GM06990 (cell line): ENCODE results near the gene JAK1.
"Not testable (repeated sequence)": the region's sequence is repeated elsewhere in the genome, so short reads cannot be mapped to it uniquely, and the experiment has no call there.

ENCODE experiments used
- DNase-seq: peaks from one replicate; pipeline ENCODE4 v3.0.0-alpha.2; 2011; ENCODE audit not compliant: insufficient read length; ENCODE audit errors: extremely low read depth
- H3K27me3 ChIP-seq: replicated peaks from 2 replicates; pipeline ENCODE4 v1.6.0; 2011; ENCODE audit warnings: low read length; ENCODE audit not compliant: control insufficient read depth, insufficient read depth
- H3K36me3 ChIP-seq: 2 replicates; pipeline ENCODE4 v1.5.1; 2011; ENCODE audit warnings: low read length; ENCODE audit not compliant: control insufficient read depth, insufficient read depth
- H3K4me3 ChIP-seq: replicated peaks from 2 replicates; pipeline ENCODE4 v1.5.1; 2011; ENCODE audit warnings: low read depth, mild to moderate bottlenecking, control low read depth, low read length
- TF ChIP-seq, protein P1 (sequence below): IDR thresholded peaks from 2 replicates; pipeline ENCODE4 v1.5.1; 2011; ENCODE audit warnings: low read length, control low read depth, mild to moderate bottlenecking, inconsistent platforms; ENCODE audit not compliant: insufficient read depth, poor library complexity, severe bottlenecking

The JAK1 gene

DNA sequence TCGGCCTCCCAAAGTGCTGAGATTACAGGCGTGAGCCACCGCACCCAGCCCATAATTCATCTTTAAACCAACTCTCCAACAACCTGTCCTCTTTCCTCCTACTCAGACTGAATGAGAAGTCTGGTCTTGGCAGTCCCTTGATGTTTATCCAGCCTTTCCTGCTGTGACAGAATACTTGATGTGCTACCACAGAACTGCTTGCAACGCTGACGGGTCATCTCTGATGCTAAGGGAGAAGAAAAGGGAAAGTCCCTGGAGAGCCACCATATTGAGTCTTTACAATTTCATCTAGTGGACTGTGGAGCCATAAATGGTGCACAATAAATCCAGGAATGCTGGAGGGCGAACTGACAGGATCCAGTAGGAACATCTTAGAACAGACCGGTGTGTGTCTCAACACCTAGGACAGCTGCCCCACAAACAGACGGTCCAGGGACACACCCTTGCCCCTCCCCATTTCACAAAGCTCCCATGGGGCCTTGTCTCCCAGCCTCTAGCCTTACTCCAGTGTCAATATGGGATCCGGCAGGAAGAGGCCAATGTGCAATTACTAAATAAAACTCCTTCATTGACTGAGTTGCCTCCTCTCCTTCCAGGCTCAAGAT is 30.7 kb downstream of the JAK1 start:
- no peak overlapping the region for H3K4me3 ChIP-seq
- no peak for DNase-seq
- no peaks in the 10 kb centered on the region for H3K27me3 ChIP-seq
- TF ChIP-seq, protein P1, sequence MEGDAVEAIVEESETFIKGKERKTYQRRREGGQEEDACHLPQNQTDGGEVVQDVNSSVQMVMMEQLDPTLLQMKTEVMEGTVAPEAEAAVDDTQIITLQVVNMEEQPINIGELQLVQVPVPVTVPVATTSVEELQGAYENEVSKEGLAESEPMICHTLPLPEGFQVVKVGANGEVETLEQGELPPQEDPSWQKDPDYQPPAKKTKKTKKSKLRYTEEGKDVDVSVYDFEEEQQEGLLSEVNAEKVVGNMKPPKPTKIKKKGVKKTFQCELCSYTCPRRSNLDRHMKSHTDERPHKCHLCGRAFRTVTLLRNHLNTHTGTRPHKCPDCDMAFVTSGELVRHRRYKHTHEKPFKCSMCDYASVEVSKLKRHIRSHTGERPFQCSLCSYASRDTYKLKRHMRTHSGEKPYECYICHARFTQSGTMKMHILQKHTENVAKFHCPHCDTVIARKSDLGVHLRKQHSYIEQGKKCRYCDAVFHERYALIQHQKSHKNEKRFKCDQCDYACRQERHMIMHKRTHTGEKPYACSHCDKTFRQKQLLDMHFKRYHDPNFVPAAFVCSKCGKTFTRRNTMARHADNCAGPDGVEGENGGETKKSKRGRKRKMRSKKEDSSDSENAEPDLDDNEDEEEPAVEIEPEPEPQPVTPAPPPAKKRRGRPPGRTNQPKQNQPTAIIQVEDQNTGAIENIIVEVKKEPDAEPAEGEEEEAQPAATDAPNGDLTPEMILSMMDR: no peak
- no peaks in the 10 kb centered on the region for H3K36me3 ChIP-seq

DNA sequence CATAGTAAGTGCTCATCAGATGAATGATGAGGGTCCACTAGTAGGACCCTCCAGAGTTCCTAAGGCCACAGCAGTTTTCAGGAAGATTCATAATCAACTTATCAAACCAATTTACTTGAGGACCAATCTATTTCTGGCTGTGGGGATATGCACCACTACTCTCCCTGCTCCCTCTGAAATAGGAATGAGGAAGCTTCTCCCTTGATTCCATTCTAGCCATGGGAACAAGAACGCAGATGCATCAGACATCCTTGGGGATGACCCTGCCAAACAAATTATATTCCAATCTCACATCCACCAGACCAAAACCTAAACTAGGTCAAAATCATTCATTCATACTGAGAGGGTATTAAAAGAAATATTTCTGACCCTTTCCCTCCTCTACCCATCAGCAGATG is 31.5 kb downstream of the JAK1 start:
- Histone ChIP-seq H3K4me3 (no peak overlapping the region), H3K36me3 (no peaks in the 10 kb centered on the region), H3K27me3 (no peaks in the 10 kb centered on the region)
- DNase-seq: no peak
- TF ChIP-seq, protein P1: no peak

DNA sequence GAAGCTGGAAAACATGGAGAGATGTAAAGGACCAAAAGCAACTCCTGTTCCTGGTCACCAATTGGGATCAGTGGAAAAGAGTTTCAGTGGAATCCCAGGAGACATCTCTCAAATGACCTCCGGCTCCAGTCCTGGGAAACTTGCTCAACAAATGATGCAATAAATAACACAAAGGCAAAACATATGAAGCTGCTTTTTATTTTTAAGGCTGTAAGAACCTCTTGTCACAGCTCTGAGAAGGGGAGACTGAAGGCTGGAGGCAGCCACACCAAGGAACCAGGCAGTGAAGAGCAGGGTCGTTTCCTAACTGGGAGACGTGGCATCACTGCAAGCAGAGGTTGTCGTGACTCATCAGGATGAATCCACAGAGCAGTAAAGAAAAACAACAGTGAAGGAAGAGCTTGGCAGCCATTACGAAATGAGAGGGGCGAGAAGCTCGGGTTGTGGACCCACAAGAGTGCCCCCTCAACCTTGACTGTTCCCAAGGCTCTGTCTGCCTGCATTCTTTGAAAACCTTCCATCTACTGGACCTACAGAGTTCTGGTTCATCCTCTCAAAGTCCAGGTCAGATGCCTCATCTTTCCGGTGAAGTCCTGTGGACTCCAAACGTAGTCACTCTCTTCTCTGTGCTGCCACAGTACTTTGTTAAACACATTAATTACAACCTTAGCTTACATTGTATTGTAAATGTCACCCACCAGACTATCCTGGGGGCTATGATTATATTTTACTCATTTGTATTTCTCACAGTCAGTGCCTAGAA is 32.1 kb downstream of the JAK1 start:
- H3K4me3 ChIP-seq: no peak overlapping the region
- H3K36me3 ChIP-seq: no peaks in the 10 kb centered on the region
- H3K27me3 ChIP-seq: no peaks in the 10 kb centered on the region
- no peak for DNase-seq
- TF ChIP-seq, protein P1: no peak

DNA sequence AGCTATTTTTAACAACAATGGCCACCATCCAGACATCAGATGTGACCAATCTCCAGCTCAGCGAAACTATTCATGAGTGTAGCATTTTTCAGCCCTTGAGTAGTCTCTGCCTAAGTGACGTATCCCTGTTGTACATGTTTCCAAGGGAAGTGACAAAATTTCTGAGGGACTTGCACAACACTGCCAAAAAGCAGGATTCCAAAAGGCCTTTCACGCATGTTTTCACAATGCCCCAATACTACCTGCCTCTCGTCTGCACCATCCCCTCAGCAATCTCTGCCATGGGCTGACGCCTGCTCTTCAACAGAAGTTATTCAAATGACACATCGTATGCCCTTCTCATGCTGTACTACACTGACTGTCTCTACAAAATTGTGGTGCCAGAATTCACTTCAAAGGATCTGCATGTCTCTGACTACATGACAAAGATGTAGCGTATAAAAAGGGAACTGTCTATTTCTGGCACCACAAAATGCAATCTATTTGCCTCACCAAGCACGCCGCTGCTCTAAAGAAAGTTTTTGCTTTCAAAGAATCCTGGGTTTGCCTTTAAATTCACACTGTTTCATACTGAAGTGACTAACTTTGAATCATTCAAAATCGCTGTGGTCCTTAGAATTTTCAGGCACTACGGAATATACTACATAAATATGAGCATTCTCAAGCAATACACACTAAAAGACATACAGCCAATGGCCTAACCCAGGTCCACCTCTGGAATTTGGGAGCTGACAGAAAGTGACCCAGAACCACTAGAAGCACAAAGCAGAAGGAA is 32.9 kb downstream of the JAK1 start:
- TF ChIP-seq, protein P1: no peak
- no peak for DNase-seq
- Histone ChIP-seq H3K27me3 (no peaks in the 10 kb centered on the region), H3K4me3 (no peak overlapping the region), H3K36me3 (no peaks in the 10 kb centered on the region)

DNA sequence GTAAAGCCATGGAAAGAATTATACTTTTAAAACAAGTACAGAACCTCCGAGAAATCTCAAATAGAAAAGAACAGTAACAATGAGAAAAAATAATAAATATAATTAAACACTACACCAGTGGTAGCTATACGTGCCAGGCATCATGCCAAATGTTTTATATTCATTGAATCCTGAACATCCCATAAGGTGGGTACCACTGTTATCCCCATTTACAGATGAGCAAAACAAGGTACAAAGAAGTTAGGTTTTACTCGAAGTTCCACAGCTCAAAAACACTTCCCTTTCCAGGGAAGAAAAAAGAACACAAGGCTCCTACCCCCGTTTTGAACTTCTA is 33.4 kb downstream of the JAK1 start:
- Histone ChIP-seq H3K4me3 (no peak overlapping the region), H3K36me3 (no peaks in the 10 kb centered on the region), H3K27me3 (no peaks in the 10 kb centered on the region)
- TF ChIP-seq, protein P1: no peak
- no peak for DNase-seq

DNA sequence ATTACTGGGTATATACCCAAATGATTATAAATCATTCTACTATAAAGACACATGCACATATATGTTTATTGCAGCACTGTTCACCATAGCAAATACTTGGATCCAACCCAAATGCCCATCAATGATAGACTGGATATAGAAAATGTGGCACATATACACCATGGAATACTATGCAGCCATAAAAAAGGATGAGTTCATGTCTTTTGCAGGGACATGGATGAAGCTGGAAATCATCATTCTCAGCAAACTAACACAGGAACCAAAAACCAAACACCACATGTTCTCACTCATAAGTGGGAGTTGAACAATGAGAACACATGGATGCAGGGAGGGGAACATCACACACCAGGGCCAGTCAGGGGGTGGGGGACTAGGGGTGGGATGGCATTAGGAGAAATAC is 35.7 kb downstream of the JAK1 start:
- not testable (repeated sequence) for H3K4me3 ChIP-seq, H3K36me3 ChIP-seq, DNase-seq, H3K27me3 ChIP-seq
